ENCODE data around the gene KRTAP12-2. TPM values are rescaled to one million over a fixed set of nuclear protein-coding genes. Genes with fewer than 3 reads are reported as not detected.
"Not testable (repeated sequence)": the region's sequence is repeated elsewhere in the genome, so short reads cannot be mapped to it uniquely, and the experiment has no call there.

The KRTAP12-2 gene
- total RNA-seq, 3 donors from 2014 or later, result not detected

DNA sequence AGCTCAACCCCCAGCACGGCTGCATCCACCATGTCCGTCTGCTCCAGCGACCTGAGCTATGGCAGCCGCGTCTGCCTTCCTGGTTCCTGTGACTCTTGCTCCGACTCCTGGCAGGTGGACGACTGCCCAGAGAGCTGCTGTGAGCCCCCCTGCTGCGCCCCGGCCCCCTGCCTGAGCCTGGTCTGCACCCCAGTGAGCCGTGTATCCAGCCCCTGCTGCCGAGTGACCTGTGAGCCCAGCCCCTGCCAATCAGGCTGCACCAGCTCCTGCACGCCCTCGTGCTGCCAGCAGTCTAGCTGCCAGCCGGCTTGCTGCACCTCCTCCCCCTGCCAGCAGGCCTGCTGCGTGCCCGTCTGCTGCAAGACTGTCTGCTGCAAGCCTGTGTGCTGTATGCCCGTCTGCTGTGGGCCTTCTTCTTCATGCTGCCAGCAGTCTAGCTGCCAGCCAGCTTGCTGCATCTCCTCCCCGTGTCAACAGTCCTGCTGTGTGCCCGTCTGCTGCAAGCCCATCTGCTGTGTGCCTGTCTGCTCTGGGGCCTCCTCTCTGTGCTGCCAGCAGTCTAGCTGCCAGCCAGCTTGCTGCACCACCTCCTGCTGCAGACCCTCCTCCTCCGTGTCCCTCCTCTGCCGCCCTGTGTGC is 30.6 kb upstream of the KRTAP12-2 start, which contains the start of gene KRTAP10-12:
Gene KRTAP10-12 (plus strand): TSS at position 1 of the 639 bp plus-strand sequence. CDS start 30 bp downstream, at position 31.
- peaks cover 49% of the 10 kb centered on the region for H3K27me3 Mint-ChIP-seq (ENCODE audit: low read depth)
- H3K4me1 Mint-ChIP-seq (ENCODE audit: low read depth); ATAC-seq; H3K4me3 Mint-ChIP-seq; H3K36me3 Mint-ChIP-seq (ENCODE audit: insufficient read depth); DNase-seq: not testable (repeated sequence)
- peaks cover 17% of the 10 kb centered on the region for H3K9me3 Mint-ChIP-seq

DNA sequence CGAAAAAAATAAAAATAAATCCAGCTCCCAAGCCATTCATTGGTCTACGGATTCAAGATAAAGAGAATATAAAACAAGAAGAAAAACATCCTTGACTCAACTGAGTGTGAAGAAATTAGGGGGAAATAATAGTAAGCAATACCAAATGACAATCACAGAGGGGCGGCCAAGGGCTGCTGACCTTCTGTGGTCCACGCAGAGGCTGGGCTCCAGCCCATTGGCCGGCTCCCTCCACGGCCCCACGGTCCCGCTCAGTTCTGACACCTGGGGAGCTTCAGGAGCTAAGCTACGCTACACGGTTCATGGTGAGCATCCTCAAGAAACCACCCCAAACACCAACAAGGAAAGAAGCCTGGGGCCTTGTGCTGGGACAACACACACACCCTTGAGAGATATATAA is 29.8 kb upstream of the KRTAP12-2 start:
- H3K36me3 Mint-ChIP-seq (ENCODE audit: insufficient read depth), result no peaks in the 10 kb centered on the region
- peaks cover 45% of the 10 kb centered on the region for H3K27me3 Mint-ChIP-seq (ENCODE audit: low read depth)
- no peak for DNase-seq
- no peak for ATAC-seq
- H3K4me1 Mint-ChIP-seq (ENCODE audit: low read depth), result peaks cover 13% of the 10 kb centered on the region
- peaks cover 18% of the 10 kb centered on the region for H3K9me3 Mint-ChIP-seq
- no peak overlapping the region for H3K4me3 Mint-ChIP-seq

DNA sequence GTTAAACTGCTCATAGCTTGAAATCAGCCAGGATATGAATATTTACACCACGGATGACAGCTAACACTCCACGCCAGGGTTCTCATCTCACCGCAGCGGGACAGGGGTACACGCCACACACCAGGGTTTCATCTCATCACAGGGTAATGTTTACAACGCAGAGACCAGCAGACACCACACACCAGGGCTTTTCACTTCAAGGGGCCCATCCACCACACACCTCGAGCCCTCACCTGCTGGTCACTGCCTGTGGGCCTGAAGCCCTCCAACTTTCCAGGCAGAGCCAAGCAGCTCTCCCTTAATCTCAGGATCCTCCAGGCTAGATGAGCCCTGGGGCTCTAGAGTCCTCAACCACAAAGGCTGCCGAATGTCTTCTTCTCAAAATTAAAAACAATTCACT is 28.9 kb upstream of the KRTAP12-2 start:
- Mint-ChIP-seq H3K36me3 (ENCODE audit: insufficient read depth) (no peaks in the 10 kb centered on the region), H3K4me1 (ENCODE audit: low read depth) (peaks cover 20% of the 10 kb centered on the region), H3K9me3 (peaks cover 18% of the 10 kb centered on the region), H3K27me3 (ENCODE audit: low read depth) (peaks cover 39% of the 10 kb centered on the region), H3K4me3 (no peak overlapping the region)
- DNase-seq (no peak), ATAC-seq (no peak)

DNA sequence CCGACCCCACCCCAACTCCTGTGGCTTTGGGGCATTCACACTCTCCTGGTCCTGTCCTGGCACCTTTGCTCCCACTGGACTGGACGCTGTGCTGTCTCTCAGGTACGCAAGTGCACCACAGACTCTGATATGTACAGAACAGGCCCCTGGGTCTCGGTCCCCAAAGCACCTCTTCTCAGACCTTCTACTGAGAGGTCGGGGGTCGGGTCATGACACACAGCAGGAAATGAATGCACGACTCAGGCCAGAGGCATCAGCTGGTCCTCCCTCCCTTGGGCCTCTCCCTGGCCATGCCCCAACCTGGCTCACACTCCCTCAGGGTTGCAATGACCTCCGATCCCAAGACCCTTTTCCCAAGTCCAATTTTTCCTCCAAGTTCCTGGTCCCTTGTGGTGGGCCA is 28.5 kb upstream of the KRTAP12-2 start:
- Mint-ChIP-seq H3K9me3 (peaks cover 18% of the 10 kb centered on the region), H3K27me3 (ENCODE audit: low read depth) (peaks cover 36% of the 10 kb centered on the region), H3K4me3 (no peak overlapping the region), H3K36me3 (ENCODE audit: insufficient read depth) (no peaks in the 10 kb centered on the region), H3K4me1 (ENCODE audit: low read depth) (peaks cover 20% of the 10 kb centered on the region)
- ATAC-seq (no peak), DNase-seq (no peak)

DNA sequence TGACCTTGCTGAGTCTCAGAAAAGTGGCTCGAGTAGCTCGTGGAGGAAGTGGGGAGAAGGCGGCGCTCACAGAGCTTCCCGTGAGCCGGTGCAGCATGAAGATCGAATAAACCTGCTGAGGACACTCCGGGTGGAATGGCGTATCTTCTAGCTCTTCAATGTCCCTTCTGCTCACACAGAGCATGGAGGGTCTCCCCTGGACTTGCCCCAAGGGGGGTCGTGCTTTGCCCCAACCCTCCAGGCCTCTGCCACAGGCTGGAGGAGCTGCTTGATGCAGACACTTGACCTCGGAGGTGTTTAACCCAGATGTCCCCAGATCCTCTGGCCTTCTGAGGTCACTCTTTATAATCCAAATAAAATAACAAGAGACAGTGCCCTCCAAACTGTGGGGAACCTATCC is 28.0 kb upstream of the KRTAP12-2 start:
- H3K4me3 Mint-ChIP-seq, result no peak overlapping the region

DNA sequence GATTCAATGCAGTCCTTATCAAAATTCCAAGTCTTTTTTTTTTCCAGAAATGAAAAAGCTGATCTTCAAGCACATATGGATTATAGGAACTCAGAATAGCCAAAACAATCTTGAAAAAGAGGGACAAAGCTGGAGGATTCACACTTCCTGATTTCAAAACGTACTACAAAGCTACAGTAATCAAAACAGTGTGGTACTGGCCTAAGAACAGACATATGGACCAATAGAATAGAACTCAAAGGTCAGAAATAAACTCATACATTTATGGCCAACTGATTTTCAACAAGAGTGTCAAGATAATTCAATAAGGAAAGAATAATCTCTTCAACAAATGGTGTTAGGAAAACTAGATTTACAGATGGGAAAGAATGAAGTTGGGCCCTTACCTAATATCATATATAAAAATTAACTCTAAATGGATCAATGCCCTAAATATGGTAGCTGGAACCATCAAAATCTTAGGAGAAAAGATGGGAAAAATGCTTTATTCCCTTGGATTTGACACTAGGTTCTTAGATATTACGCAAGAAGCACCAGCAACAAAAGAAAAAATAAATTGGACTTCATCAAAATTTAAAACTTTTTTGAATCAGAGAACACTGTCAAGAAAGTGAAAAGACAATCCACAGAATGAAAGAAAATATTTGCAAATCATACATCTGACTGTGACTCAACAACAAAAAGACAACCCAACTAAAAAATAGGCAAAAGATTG is 26.2 kb upstream of the KRTAP12-2 start:
- H3K4me3 Mint-ChIP-seq, result no peak overlapping the region
- DNase-seq (no peak), ATAC-seq (no peak)
- peaks cover 20% of the 10 kb centered on the region for H3K4me1 Mint-ChIP-seq (ENCODE audit: low read depth)
- no peaks in the 10 kb centered on the region for H3K36me3 Mint-ChIP-seq (ENCODE audit: insufficient read depth)
- H3K27me3 Mint-ChIP-seq (ENCODE audit: low read depth), result peaks cover 19% of the 10 kb centered on the region
- peaks cover 18% of the 10 kb centered on the region for H3K9me3 Mint-ChIP-seq

More for the DNA sequence above, 28.0 kb upstream of the KRTAP12-2 start:
- DNase-seq (no peak), ATAC-seq (no peak)
- Mint-ChIP-seq H3K4me1 (ENCODE audit: low read depth) (peaks cover 20% of the 10 kb centered on the region), H3K36me3 (ENCODE audit: insufficient read depth) (no peaks in the 10 kb centered on the region), H3K27me3 (ENCODE audit: low read depth) (peaks cover 34% of the 10 kb centered on the region), H3K9me3 (peaks cover 18% of the 10 kb centered on the region)

DNA sequence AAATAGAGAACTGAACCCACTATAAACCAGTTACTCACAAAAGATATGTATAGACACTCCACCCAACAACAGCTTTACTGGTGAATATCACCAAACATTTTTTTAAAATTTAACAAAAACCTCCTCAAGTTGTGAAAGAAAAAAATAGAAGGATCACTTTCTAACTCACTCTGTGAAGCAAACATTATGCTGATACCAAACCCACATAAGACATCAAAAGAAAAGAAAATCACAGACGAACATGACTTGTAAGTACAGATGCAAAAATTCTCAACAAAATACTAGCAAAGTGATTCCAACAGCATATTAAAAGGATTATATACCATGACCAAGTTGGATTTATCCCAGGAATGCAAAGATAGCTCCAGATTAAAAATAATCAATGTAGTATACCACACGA is 25.0 kb upstream of the KRTAP12-2 start:
- Mint-ChIP-seq H3K9me3 (peaks cover 18% of the 10 kb centered on the region), H3K4me1 (ENCODE audit: low read depth) (peaks cover 20% of the 10 kb centered on the region), H3K4me3 (no peak overlapping the region), H3K36me3 (ENCODE audit: insufficient read depth) (no peaks in the 10 kb centered on the region), H3K27me3 (ENCODE audit: low read depth) (peaks cover 9% of the 10 kb centered on the region)
- DNase-seq (no peak), ATAC-seq (no peak)

DNA sequence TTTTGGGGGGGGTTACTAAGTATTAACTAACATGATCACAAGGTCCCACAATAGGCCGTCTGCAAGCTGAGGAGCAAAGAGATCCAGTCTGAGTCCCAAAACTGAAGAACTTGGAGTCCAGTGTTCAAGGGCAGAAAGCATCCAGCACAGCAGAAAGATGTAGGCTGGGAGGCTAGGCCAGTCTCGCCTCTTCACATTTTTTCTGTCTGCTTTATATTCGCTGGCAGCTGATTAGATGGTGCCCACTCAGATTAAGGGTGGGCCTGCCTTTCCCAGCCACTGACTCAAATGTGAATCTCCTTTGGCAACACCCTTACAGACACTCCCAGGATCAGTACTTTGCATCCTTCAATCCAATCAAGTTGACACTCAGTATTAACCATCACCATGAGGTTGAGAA is 23.0 kb upstream of the KRTAP12-2 start:
- DNase-seq; H3K36me3 Mint-ChIP-seq (ENCODE audit: insufficient read depth); H3K4me3 Mint-ChIP-seq; ATAC-seq: not testable (repeated sequence)
- peaks cover 15% of the 10 kb centered on the region for H3K27me3 Mint-ChIP-seq (ENCODE audit: low read depth)
- H3K4me1 Mint-ChIP-seq (ENCODE audit: low read depth), result peaks cover 20% of the 10 kb centered on the region
- peaks cover 18% of the 10 kb centered on the region for H3K9me3 Mint-ChIP-seq

DNA sequence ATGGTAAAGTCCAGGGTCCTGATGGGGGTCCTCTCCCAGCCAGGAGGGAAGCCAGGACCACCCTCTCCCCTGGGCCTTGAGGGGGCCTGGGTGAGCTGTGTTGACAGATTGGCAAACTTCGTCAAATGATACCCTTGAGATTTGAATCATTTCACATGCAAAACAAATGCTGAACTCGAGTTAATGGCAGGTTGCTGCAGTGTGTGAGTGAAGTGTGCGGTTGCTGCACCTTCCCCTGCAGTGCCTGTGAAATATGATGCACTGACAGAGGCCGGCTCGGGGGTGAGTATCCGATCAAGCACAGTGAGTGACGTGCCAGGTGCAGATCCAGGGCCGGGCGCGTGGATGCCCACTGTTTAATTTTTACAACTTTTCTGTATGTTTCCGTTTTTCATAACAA is 20.9 kb upstream of the KRTAP12-2 start:
- H3K27me3 Mint-ChIP-seq (ENCODE audit: low read depth), result peaks cover 15% of the 10 kb centered on the region
- DNase-seq (no peak), ATAC-seq (no peak)
- H3K36me3 Mint-ChIP-seq (ENCODE audit: insufficient read depth), result no peaks in the 10 kb centered on the region
- H3K9me3 Mint-ChIP-seq, result peaks cover 5% of the 10 kb centered on the region
- peaks cover 16% of the 10 kb centered on the region for H3K4me1 Mint-ChIP-seq (ENCODE audit: low read depth)
- H3K4me3 Mint-ChIP-seq, result no peak overlapping the region

DNA sequence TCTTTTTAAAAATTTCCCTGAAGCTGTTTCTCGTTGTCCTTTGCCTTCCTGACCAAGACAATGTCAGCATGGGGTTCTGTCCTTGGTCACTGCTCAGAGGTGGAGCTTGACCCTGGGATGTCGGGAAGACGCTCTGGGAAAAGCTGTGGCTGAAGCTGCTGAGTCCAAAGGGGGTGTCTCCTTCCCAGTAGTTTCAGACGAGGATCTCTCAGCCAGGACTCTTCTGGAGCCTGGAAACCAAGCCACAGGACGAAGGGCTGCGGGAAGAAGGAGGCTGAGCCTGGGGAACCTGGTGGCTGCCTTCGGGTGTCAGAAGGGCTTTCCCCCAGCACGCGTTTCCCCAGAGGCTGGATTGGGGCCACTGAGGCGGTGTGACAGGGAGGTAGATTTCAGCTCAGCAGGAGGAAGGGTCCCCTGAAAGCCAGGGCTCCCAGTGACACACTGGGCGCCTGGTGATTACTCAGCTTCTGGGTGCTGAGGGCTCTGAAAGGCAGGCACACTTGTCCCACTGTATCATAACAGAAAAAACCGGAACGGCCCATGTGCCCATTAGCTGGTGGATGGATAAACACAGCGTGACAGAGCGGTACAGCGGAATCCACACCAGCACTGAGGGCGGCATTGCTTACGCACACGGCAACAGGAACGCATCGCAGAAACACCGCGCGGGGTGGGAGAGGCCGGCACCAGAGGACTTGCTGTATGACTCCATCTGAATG is 20.3 kb upstream of the KRTAP12-2 start:
- H3K36me3 Mint-ChIP-seq (ENCODE audit: insufficient read depth), result no peaks in the 10 kb centered on the region
- H3K27me3 Mint-ChIP-seq (ENCODE audit: low read depth), result peaks cover 15% of the 10 kb centered on the region
- H3K4me1 Mint-ChIP-seq (ENCODE audit: low read depth), result peaks cover 16% of the 10 kb centered on the region
- DNase-seq, result no peak
- no peaks in the 10 kb centered on the region for H3K9me3 Mint-ChIP-seq
- H3K4me3 Mint-ChIP-seq, result no peak overlapping the region
- no peak for ATAC-seq

DNA sequence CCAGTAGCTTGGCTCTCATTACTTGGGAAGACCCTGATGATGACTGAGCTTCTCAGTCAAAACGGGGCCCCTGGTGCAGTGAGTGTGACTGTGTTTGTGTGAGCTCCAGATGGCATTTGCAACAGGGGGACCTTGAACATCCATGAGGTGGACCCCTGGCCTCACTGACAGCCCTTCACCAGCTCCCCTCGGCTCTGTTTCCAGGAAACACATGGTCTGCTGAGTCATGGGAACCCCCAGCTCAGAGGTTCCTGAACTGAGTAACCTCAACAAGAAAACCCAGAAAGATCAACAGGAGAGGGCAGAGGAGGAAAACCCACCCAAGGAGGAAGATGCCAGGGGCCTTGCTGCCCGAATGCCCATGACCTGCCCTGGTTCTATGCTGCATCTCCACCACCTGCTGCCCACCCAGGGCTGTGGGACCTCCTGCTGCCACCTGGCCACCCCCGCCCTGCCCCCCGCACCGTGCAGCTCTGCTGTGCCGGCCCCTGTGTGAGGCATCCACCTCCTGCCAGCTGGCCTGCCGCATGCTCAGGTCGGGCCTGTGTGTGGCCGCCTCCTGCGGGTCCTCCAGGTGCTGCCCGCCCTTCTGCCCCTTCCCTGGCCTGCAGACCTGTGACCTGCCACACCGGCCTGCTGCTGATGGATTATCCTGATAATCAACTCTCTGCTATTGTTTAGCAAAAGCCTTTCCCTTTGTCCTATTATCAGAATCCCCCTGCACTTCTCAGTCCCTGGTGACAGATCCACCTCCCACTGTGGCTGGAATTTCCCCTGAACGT is 19.5 kb upstream of the KRTAP12-2 start:
- Mint-ChIP-seq H3K27me3 (ENCODE audit: low read depth) (peaks cover 14% of the 10 kb centered on the region), H3K4me3 (no peak overlapping the region), H3K4me1 (ENCODE audit: low read depth) (peaks cover 9% of the 10 kb centered on the region), H3K36me3 (ENCODE audit: insufficient read depth) (no peaks in the 10 kb centered on the region), H3K9me3 (no peaks in the 10 kb centered on the region)
- peak; percentile 21 to 46 for ATAC-seq
- DNase-seq, result no peak

DNA sequence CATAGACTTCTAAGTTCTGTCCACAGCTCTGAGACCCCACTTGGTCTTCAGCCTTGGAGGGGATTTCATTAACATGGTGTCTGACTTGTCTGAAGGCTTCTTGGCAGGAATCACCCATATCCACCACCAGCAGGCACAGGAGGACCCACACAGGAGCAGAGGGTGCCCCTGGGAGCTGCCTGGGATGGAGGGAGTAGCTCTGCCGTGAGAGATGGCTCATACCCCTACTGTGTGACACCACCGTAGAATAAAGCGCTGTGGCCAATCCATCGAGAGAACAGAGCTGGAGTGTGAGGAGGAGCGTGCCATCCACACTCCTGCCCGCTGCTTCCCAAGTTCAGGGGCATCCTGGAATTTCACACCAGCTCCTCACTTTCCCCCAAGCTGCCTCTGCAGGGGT is 18.3 kb upstream of the KRTAP12-2 start:
- H3K27me3 Mint-ChIP-seq (ENCODE audit: low read depth), result peaks cover 12% of the 10 kb centered on the region
- not testable (repeated sequence) for DNase-seq; H3K4me1 Mint-ChIP-seq (ENCODE audit: low read depth); H3K4me3 Mint-ChIP-seq; H3K36me3 Mint-ChIP-seq (ENCODE audit: insufficient read depth); H3K9me3 Mint-ChIP-seq; ATAC-seq

DNA sequence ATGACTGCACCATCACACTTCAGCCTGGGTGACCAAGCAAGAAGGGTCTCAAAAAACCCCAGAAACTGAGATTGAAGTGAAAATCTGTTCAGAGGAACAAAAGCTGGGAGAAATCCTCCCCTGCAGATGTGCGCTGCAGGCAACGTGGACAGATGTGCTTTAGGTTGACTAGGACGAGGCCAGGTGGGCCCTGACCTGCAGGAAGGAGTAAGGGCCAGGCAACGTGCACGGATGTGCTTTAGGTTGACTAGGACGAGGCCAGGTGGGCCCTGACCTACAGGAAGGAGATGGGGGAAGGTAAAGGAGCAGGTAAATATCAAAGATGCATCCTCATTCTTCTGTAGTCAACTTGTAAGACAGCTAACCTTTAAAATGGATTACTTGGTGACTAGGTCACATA is 17.8 kb upstream of the KRTAP12-2 start:
- H3K9me3 Mint-ChIP-seq, result no peaks in the 10 kb centered on the region
- H3K4me1 Mint-ChIP-seq (ENCODE audit: low read depth), result peaks cover 6% of the 10 kb centered on the region
- H3K27me3 Mint-ChIP-seq (ENCODE audit: low read depth), result peaks cover 12% of the 10 kb centered on the region
- DNase-seq (no peak), ATAC-seq (no peak)
- H3K36me3 Mint-ChIP-seq (ENCODE audit: insufficient read depth), result no peaks in the 10 kb centered on the region
- no peak overlapping the region for H3K4me3 Mint-ChIP-seq

DNA sequence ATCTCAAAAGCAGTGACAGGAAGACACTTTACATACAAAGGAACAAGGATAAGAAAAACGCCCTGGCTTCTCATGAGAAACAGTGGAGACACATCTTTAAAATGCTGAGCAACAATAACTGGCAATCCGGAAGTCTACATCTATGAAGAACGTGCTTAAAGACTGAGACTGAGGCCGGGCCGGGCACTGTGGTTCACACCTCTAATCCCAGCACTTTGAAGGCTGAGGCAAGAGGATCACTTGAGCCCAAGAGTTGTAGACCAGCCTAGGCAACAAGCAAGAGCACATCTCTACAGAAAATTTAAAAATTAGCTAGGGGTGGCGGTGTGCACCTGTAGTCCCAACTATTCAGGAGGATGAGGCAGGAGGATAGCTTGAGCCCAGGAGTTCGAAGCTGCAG is 17.4 kb upstream of the KRTAP12-2 start:
- DNase-seq (no peak), ATAC-seq (no peak)
- no peaks in the 10 kb centered on the region for H3K9me3 Mint-ChIP-seq
- H3K36me3 Mint-ChIP-seq (ENCODE audit: insufficient read depth), result no peaks in the 10 kb centered on the region
- peaks cover 12% of the 10 kb centered on the region for H3K27me3 Mint-ChIP-seq (ENCODE audit: low read depth)
- H3K4me3 Mint-ChIP-seq, result no peak overlapping the region
- H3K4me1 Mint-ChIP-seq (ENCODE audit: low read depth), result peaks cover 6% of the 10 kb centered on the region
